NCI-H128 (cell line): Measurements from ENCODE around the gene XKRX.

Experiments used
- DNase-seq: peaks from one replicate; lab custom pipeline; 2025; ENCODE audit not compliant: unreplicated experiment; lab: John Stamatoyannopoulos, UW

The XKRX gene

DNA sequence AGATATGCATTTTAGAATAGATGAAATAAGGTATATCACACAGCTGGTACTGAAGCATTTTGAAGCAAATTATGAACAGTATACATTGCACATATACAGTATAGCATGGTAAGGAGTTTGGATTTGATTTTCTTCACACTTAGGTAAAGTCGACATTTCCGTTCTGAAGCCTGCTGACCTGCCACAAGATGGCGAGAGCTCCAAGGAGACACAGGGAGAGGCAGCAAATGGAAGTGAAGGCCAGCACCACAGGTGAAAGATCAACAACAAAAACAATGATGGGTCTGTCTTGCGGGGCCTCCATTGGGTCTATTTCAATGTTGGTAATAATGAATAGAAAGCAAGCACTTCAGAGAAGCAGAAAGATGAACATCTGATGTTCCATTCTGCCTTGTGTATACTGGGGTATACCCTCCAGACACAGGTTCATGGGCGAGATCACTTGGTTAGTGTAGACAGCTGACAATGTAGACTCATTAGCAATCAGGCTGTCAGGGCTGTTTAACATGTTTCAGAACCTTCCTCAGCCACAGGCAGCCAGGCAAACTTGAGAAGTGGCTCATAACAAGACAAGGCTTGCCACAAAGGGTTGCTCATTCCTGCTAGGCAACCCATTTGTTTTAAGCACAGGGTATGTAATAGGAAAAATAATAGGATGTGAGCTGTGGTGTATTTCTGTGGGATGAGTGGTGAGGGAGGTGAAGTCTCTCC is 33.2 kb downstream of the XKRX start:
- no peak for DNase-seq

DNA sequence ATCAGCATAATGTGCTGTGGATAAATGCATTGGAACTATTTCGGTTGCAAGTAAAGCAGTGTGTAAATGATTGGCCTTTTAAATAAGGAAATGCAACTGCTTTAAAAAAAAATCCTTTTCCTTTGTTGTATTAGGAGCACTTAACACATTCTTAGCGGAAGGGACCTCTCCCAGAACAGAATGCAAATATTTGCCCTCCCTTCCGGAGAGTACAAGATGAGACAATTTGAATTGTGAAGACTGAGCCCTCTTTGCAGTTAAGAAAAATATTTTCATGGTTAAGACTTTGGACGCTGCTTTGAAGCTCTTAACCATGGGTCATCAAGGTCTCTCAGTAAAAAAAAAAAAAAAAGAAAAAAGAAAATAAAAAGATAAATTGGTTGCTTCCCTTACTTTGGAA is 45.1 kb downstream of the XKRX start:
- DNase-seq, result no peak

DNA sequence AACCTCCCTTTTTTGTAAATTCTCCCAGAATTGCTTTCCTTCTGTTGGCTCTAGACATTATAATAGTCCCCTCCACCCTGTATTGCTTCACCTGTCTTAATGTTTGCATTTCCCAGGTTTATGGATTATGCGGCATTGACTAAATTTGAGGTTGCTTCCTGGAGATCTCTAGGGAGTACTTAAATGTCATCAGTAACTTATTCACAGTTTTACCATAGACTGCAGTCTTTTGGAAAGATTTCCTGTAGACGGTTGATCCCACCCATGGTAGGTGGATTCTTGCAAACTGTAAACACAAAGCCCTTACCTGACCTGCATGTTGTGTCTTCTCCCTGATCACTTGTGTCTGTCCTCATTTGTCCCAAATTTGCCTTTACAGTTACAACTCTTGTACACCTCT is 48.3 kb downstream of the XKRX start:
- no peak for DNase-seq

DNA sequence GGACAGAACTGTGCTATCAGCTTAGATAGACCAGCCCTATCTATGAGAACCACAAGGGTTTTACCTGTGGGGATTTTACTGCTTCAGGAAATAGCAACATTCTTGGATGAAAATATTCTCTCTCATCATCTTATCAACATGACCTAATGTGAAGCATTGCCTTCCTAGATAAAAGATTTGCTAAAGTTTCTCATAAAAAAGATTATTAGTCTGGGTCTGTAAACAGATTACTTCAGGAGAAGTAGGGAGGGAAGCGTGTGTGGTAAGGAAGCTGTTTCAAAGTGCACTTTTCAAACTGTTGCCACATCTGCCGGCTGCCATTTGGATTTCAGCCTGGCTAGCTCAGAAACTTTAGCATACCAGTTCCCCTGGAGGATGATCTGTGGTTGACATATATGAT is 54.4 kb downstream of the XKRX start, which contains the start of gene NOX1:
Gene NOX1, minus strand, starts transcription at position 35 of the 400 bp plus-strand sequence. CDS start 220 bp downstream, outside the sequence.
- no peak for DNase-seq

DNA sequence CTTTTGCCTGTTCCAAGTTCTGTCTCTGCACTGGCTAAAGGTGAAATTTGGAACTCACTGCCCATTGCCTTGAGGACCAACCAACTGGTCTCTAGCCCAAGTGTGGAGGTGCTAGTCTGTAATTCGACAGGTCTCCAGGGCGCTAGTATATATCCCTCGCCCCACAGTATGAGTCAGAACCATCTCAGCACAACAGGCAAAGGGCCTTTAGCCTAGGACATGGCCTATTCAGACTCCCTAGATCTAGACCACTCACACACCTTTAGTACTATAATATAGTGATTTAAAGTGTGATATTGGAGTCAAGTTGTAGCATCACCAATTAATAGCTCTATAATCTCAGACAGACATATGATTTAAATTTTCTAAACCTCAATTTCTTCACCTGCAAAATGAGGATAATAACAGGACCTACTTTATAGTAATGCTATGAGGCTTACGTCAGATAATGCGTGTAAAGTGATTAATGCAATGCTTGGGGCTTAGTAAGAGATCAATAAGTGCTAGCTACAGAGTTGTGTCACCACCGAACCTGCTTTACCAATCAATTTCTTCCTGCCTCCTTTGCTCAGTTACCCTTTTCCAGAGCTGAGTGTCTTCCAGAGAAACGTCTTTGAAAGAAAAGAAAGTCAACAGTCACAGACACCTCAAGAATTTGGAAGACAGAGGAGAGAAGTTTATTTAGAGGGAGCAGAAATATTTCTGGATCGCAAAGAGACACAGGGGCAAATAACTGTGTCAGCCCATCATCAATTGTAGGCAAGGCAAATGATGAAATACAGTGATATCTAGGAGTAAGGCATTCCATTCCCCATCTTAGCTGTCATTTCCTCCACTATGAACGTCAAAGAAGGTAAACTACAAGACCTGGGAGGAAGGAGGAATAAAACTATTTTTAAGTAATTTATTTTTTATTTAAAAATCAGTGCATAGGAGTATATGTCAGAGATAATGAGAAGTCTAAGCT is 56.8 kb downstream of the XKRX start:
- DNase-seq, result no peak

DNA sequence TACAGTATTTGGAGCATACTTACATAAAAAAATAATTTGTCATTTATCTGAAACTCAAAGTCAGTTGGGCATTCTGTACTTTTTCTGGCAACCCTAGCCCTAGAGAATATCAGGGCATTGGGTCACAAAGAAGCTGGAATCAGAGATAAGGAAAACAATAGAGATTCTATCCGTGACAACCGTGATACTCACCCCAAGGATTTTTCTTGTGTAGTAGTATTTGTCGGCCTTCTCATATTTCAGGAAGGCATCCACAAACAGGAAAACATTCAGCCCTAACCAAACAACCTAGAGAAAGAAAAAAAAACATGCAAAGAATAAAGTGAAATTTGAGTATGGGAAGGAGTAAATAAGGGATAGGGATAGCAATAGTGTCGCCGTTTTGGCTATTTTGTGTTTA is 58.2 kb downstream of the XKRX start:
- DNase-seq, result no peak

DNA sequence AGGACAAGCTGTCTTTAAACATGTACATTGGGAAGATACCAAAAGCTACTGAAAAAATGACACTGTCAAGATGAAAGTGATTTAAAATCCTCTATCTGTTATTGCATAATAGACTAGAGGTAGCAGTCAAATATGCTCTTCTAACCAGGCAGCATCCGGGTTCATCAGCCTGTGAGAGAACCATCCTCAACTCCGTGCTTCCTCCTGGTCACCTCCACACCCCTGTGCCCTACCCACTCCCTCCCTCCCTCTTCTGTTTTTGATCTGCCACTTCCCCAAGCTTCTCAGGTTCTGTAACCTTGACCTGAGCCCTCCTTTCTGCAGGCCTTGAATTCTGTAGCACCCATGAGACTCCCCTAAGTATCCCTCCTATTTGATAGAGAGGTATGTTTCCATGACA is 60.4 kb downstream of the XKRX start:
- no peak for DNase-seq

DNA sequence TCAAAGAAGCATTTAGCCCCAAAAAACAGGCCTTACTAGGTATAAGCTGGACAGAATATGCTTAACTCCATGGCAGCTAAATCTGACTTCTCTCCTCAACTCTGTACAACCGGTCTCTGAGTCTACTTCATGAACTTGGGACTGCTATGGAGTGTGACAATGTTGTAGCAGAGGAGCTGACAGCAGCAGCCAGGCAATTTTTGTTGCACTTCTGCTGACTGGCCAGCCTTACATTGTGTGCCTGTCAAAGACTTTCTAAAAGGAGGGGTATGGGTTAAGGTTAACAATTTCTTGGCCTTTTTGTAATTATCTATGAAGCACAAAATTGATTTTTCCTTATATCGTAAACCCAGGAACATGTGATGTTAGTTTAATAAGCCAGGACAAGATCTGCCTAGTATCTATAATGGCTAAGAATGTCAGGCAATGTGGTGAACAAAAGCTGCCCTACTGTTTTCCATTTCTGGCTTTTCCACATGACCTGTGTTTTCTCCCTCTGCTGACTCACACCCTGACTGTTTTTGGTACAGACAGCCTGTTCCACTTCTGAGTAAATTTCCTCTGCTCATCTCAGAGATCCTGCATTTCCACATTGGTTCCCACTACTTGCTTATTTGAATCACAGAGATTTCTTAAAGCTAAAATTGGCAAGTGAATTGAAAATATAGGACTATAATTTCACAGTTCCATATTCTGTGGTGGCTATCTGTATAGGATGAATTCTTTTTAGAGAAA is 63.9 kb downstream of the XKRX start:
- DNase-seq, result no peak
